OCI-LY7 (cell line): ENCODE measurements around the gene GPR137B.

ENCODE experiments used
- CTCF ChIP-seq: fragments of 200-600 bp; sonication (generic); conservative IDR thresholded peaks from 2 replicates; pipeline ENCODE4 v1.5.1; 2014; ENCODE audit warnings: mild to moderate bottlenecking, antibody characterized with exemption, low read length, moderate library complexity, mixed read lengths
- EZH2phosphoT487 ChIP-seq: fragments of 200-600 bp; sonication (generic); IDR thresholded peaks from 2 replicates; pipeline ENCODE4 v1.6.1; 2018; ENCODE audit warnings: low read depth, borderline replicate concordance, mild to moderate bottlenecking, mixed run types, antibody characterized with exemption, low read length, moderate library complexity, mixed read lengths

- TF ChIP-seq CTCF = no peak
- TF ChIP-seq EZH2phosphoT487 = no peak
Measured at GRCh38 chr1:236176337-236177336, 34.3 kb downstream of the GPR137B start.
